H9 (cell line): ENCODE data around the gene NECAB2. TPM values are rescaled to one million over a fixed set of nuclear protein-coding genes. Genes with fewer than 3 reads are reported as not detected.

ENCODE experiments used
- DNase-seq: peaks from one replicate; pipeline ENCODE4 v3.0.0-alpha.2; 2017
- H2AFZ ChIP-seq: one replicate; pipeline ENCODE4 v1.6.1; 2013; ENCODE audit warnings: mild to moderate bottlenecking, low read length, control low read depth, moderate library complexity
- H2AK5ac ChIP-seq: 2 replicates; pipeline ENCODE4 v1.6.1; 2013; ENCODE audit warnings: low read length, control low read depth, mixed read lengths; ENCODE audit not compliant: insufficient read length
- H2BK120ac ChIP-seq: one replicate; pipeline ENCODE4 v1.6.1; 2013; ENCODE audit warnings: low read depth, mild to moderate bottlenecking, low read length, control low read depth, inconsistent platforms; ENCODE audit not compliant: poor library complexity, severe bottlenecking
- H2BK12ac ChIP-seq: 2 replicates; pipeline ENCODE4 v1.6.1; 2013; ENCODE audit warnings: low read length, control low read depth, mixed read lengths, low read depth; ENCODE audit not compliant: insufficient read length
- H2BK15ac ChIP-seq: 2 replicates; pipeline ENCODE4 v1.6.1; 2013; ENCODE audit warnings: low read depth, low read length, control low read depth
- H2BK20ac ChIP-seq: one replicate; pipeline ENCODE4 v1.6.1; 2013; ENCODE audit warnings: low read depth, mild to moderate bottlenecking, low read length, control low read depth, inconsistent platforms; ENCODE audit not compliant: poor library complexity, severe bottlenecking
- H2BK5ac ChIP-seq: 2 replicates; pipeline ENCODE4 v1.6.1; 2013; ENCODE audit warnings: low read length, control low read depth, mixed read lengths; ENCODE audit not compliant: insufficient read length
- H3K14ac ChIP-seq: 2 replicates; pipeline ENCODE4 v1.6.1; 2013; ENCODE audit warnings: low read length, control low read depth; ENCODE audit not compliant: insufficient read depth
- H3K18ac ChIP-seq: 2 replicates; pipeline ENCODE4 v1.6.1; 2013; ENCODE audit warnings: low read depth, mild to moderate bottlenecking, mixed read lengths, low read length, control low read depth; ENCODE audit not compliant: insufficient read length
- H3K23ac ChIP-seq: 2 replicates; pipeline ENCODE4 v1.6.1; 2013; ENCODE audit warnings: low read length, control low read depth, mixed read lengths, low read depth; ENCODE audit not compliant: insufficient read length
- H3K23me2 ChIP-seq: 2 replicates; pipeline ENCODE4 v1.6.1; 2013; ENCODE audit warnings: low read depth, mild to moderate bottlenecking, mixed read lengths, low read length, control low read depth; ENCODE audit not compliant: insufficient read length, poor library complexity, severe bottlenecking
- H3K27ac ChIP-seq: 2 replicates; pipeline ENCODE4 v1.5.1; 2013; ENCODE audit warnings: low read length, control low read depth, mixed read lengths, low read depth; ENCODE audit not compliant: insufficient read length
- H3K27me3 ChIP-seq: 2 replicates; pipeline ENCODE4 v1.6.1; 2013; ENCODE audit warnings: low read length, control low read depth, inconsistent platforms; ENCODE audit not compliant: insufficient read depth
- H3K4ac ChIP-seq: 2 replicates; pipeline ENCODE4 v1.6.1; 2013; ENCODE audit warnings: low read depth, mild to moderate bottlenecking, control low read depth, inconsistent platforms, low read length, moderate library complexity
- H3K4me1 ChIP-seq: 2 replicates; pipeline ENCODE4 v1.6.1; 2013; ENCODE audit warnings: low read length, control low read depth, inconsistent platforms; ENCODE audit not compliant: insufficient read depth
- H3K4me2 ChIP-seq: 2 replicates; pipeline ENCODE4 v1.6.1; 2013; ENCODE audit warnings: low read length, control low read depth, mixed read lengths; ENCODE audit not compliant: insufficient read length, insufficient read depth
- H3K56ac ChIP-seq: 2 replicates; pipeline ENCODE4 v1.6.1; 2013; ENCODE audit warnings: low read depth, mild to moderate bottlenecking, mixed read lengths, low read length, control low read depth; ENCODE audit not compliant: insufficient read length
- H3K79me1 ChIP-seq: 2 replicates; pipeline ENCODE4 v1.6.1; 2013; ENCODE audit warnings: low read depth, mild to moderate bottlenecking, moderate library complexity, low read length, control low read depth, inconsistent platforms; ENCODE audit not compliant: insufficient read depth, poor library complexity, severe bottlenecking
- H3K79me2 ChIP-seq: 2 replicates; pipeline ENCODE4 v1.6.1; 2013; ENCODE audit warnings: low read length, control low read depth, inconsistent platforms; ENCODE audit not compliant: insufficient read depth
- H3K9ac ChIP-seq: 2 replicates; pipeline ENCODE4 v1.6.1; 2013; ENCODE audit warnings: low read length, control low read depth, mixed read lengths; ENCODE audit not compliant: insufficient read length; ENCODE audit errors: extremely low read depth
- H3K9me3 ChIP-seq: one replicate; pipeline ENCODE4 v1.6.1; 2013; ENCODE audit warnings: low read depth, low read length, inconsistent platforms; ENCODE audit not compliant: control insufficient read depth
- H3T11ph ChIP-seq: one replicate; pipeline ENCODE4 v1.6.1; 2013; ENCODE audit warnings: mild to moderate bottlenecking, low read length, control low read depth, inconsistent platforms
- H4K20me1 ChIP-seq: one replicate; pipeline ENCODE4 v1.6.1; 2013; ENCODE audit not compliant: control insufficient read depth, insufficient read length, insufficient read depth
- H4K5ac ChIP-seq: 2 replicates; pipeline ENCODE4 v1.6.1; 2013; ENCODE audit warnings: low read depth, mild to moderate bottlenecking, mixed read lengths, low read length, control low read depth; ENCODE audit not compliant: insufficient read length
- H4K8ac ChIP-seq: replicated peaks from 2 replicates; pipeline ENCODE4 v1.6.1; 2013; ENCODE audit warnings: low read length, control low read depth, mixed read lengths, low read depth; ENCODE audit not compliant: insufficient read length
- H4K91ac ChIP-seq: 2 replicates; pipeline ENCODE4 v1.6.1; 2013; ENCODE audit warnings: low read depth, mild to moderate bottlenecking, moderate library complexity, mixed read lengths, low read length, control low read depth; ENCODE audit not compliant: insufficient read length
- H3K27ac Mint-ChIP-seq, 3 experiments: 2 replicates in 2 of 3; 3 replicates in 1 of 3; pipeline ENCODE4 v1.8.0; 2020 to 2021; ENCODE audit warnings: mixed read lengths in 3 of 3, mild to moderate bottlenecking in 1 of 3, moderate library complexity in 1 of 3
- H3K27me3 Mint-ChIP-seq: 2 replicates; pipeline ENCODE4 v1.8.0; 2021; ENCODE audit warnings: low read depth, mild to moderate bottlenecking, moderate library complexity, mixed read lengths
- H3K36me3 Mint-ChIP-seq, 3 experiments: 2 replicates in 2 of 3; 3 replicates in 1 of 3; pipeline ENCODE4 v1.8.0; 2020 to 2021; ENCODE audit warnings: low read depth in 3 of 3, mixed read lengths in 3 of 3; ENCODE audit not compliant: insufficient read depth in 1 of 3
- H3K4me1 Mint-ChIP-seq, 2 experiments: 2 replicates each; pipeline ENCODE4 v1.8.0; 2020; ENCODE audit warnings: mixed read lengths in 2 of 2
- H3K4me3 Mint-ChIP-seq, 2 experiments: 2 replicates in 1 of 2; 3 replicates in 1 of 2; pipeline ENCODE4 v1.8.0; 2020 to 2021; ENCODE audit warnings: mild to moderate bottlenecking in 2 of 2, mixed read lengths in 2 of 2, moderate library complexity in 1 of 2
- H3K9me3 Mint-ChIP-seq, 2 experiments: 2 replicates in 1 of 2; 3 replicates in 1 of 2; pipeline ENCODE4 v1.8.0; 2020; ENCODE audit warnings: mild to moderate bottlenecking in 2 of 2, mixed read lengths in 2 of 2, moderate library complexity in 1 of 2
- CTCF ChIP-seq: fragments of 200-600 bp; sonication (generic); conservative IDR thresholded peaks from 3 replicates; pipeline ENCODE4 v1.8.0; 2021; ENCODE audit warnings: antibody characterized with exemption, mild to moderate bottlenecking
- WGBS: extraction: QIAGEN DNeasy Blood & Tissue Kit; methylation state at CpG from one replicate; pipeline ENCODE4 v1.1.7; 2013; ENCODE audit warnings: missing lambda C conversion rate, low lambda C conversion rate, mixed read lengths; ENCODE audit not compliant: insufficient read length; ENCODE audit errors: extremely low coverage; 5-methylcytosine and 5-hydroxymethylcytosine counted together
- total RNA-seq: library from RNA; stranded (reverse); gene quantifications from 2 replicates; pipeline ENCODE4 v1.2.1, GENCODE V29; 2021

The NECAB2 gene
- total RNA-seq, 1 experiment from 2014 or later = 12.6 TPM

- Histone ChIP-seq H3K4me2 (no peak overlapping the region), H4K91ac (no peak overlapping the region), H3K14ac (no peak overlapping the region), H3K79me2 (no peaks in the 10 kb centered on the region), H3K27me3 (no peaks in the 10 kb centered on the region), H3K4me1 (no peaks in the 10 kb centered on the region; the same call in 1 of the 2 replicates), H4K20me1 (no peaks in the 10 kb centered on the region), H2AFZ (no peak overlapping the region), H2BK5ac (no peak overlapping the region), H3K56ac (no peak overlapping the region), H2AK5ac (no peak overlapping the region), H3K9me3 (no peaks in the 10 kb centered on the region), H3K79me1 (no peaks in the 10 kb centered on the region), H3K9ac (no peak overlapping the region), H3K18ac (no peak overlapping the region), H2BK15ac (no peak overlapping the region), H3K4ac (no peak overlapping the region), H4K8ac (no peak overlapping the region), H3K23me2 (no peaks in the 10 kb centered on the region), H3T11ph (no peak overlapping the region), H2BK120ac (no peak overlapping the region), H2BK20ac (no peak overlapping the region), H4K5ac (no peak overlapping the region), H2BK12ac (no peak overlapping the region), H3K27ac (no peak overlapping the region), H3K23ac (no peak overlapping the region)
- Mint-ChIP-seq H3K9me3 (peaks cover 7 to 8% of the 10 kb centered on the region in 2 experiments), H3K36me3 (peaks cover 3 to 7% (median 4%) of the 10 kb centered on the region in 3 experiments; a peak in 6 of 7 replicates), H3K4me3 (no peak overlapping the region), H3K4me1 (peaks cover 26 to 35% of the 10 kb centered on the region in 2 experiments), H3K27ac (peak overlapping the region in 1 of 3 experiments; percentile 24; a peak in 1 of 7 replicates), H3K27me3 (peaks cover 19% of the 10 kb centered on the region)
- no peak for DNase-seq
- WGBS = no CpG with 5 or more reads among the region's 10 CpGs
- TF ChIP-seq CTCF = no peak
Measured at GRCh38 chr16:84026606-84027005, 58.6 kb downstream of the NECAB2 start.
